Loucy (cell line): Measurements from ENCODE around the gene HSD17B12.

Source experiments
- H2AFZ ChIP-seq: fragments of 200-600 bp; sonication (generic); 2 replicates; pipeline ENCODE4 v1.6.0; 2016; ENCODE audit warnings: antibody characterized with exemption, mild to moderate bottlenecking, low read length, moderate library complexity
- H3F3A ChIP-seq: fragments of 200-600 bp; 2 replicates; pipeline ENCODE4 v1.6.0; 2016; ENCODE audit warnings: antibody characterized with exemption, low read depth, mild to moderate bottlenecking
- H3K27me3 ChIP-seq: fragments of 200-600 bp; sonication (generic); 2 replicates; pipeline ENCODE4 v1.6.1; 2014; ENCODE audit warnings: low read length, mild to moderate bottlenecking; ENCODE audit not compliant: insufficient read depth, poor library complexity, severe bottlenecking
- H3K36me3 ChIP-seq: fragments of 200-600 bp; sonication (generic); 2 replicates; pipeline ENCODE4 v1.6.1; 2016; ENCODE audit warnings: low read length; ENCODE audit not compliant: insufficient read depth
- H3K4me1 ChIP-seq: fragments of 200-600 bp; sonication (generic); 2 replicates; pipeline ENCODE4 v1.5.1; 2014; ENCODE audit warnings: low read length, mild to moderate bottlenecking; ENCODE audit not compliant: insufficient read depth, poor library complexity, severe bottlenecking
- H3K4me2 ChIP-seq: fragments of 200-600 bp; sonication (generic); 2 replicates; pipeline ENCODE4 v1.6.0; 2014; ENCODE audit warnings: antibody characterized with exemption, low read length, low read depth, mild to moderate bottlenecking; ENCODE audit not compliant: poor library complexity, severe bottlenecking
- H3K4me3 ChIP-seq: fragments of 200-600 bp; sonication (generic); 2 replicates; pipeline ENCODE4 v1.5.1; 2014; ENCODE audit warnings: low read length, mild to moderate bottlenecking, mixed read lengths; ENCODE audit not compliant: poor library complexity, severe bottlenecking
- H3K79me2 ChIP-seq: fragments of 200-600 bp; sonication (generic); 2 replicates; pipeline ENCODE4 v1.6.1; 2014; ENCODE audit warnings: low read length; ENCODE audit not compliant: insufficient read depth
- H3K9ac ChIP-seq: fragments of 200-600 bp; sonication (generic); 2 replicates; pipeline ENCODE4 v1.6.0; 2014; ENCODE audit warnings: mild to moderate bottlenecking, low read depth, low read length, moderate library complexity; ENCODE audit not compliant: poor library complexity, severe bottlenecking
- H3K9me2 ChIP-seq: fragments of 200-600 bp; sonication (generic); replicated peaks from 2 replicates; pipeline ENCODE4 v1.6.1; 2016; ENCODE audit warnings: low read depth, low read length, mixed read lengths
- H3K9me3 ChIP-seq: fragments of 200-600 bp; sonication (generic); 2 replicates; pipeline ENCODE4 v1.6.1; 2014; ENCODE audit warnings: mild to moderate bottlenecking, antibody characterized with exemption, low read length, low read depth; ENCODE audit not compliant: insufficient read depth
- H4K20me1 ChIP-seq: fragments of 200-600 bp; sonication (generic); 2 replicates; pipeline ENCODE4 v1.6.0; 2014; ENCODE audit warnings: antibody characterized with exemption, low read length, mild to moderate bottlenecking; ENCODE audit not compliant: insufficient read depth, poor library complexity, severe bottlenecking
- EZH2phosphoT487 ChIP-seq: fragments of 200-600 bp; IDR thresholded peaks from 2 replicates; pipeline ENCODE4 v1.6.1; 2018; ENCODE audit warnings: antibody characterized with exemption, mild to moderate bottlenecking, moderate library complexity, borderline replicate concordance
- TF ChIP-seq, protein P1 (sequence below): fragments of 200-600 bp; sonication (generic); conservative IDR thresholded peaks from 2 replicates; pipeline ENCODE4 v1.5.1; 2014; ENCODE audit warnings: mild to moderate bottlenecking, antibody characterized with exemption, low read length

HSD17B12 gene

DNA sequence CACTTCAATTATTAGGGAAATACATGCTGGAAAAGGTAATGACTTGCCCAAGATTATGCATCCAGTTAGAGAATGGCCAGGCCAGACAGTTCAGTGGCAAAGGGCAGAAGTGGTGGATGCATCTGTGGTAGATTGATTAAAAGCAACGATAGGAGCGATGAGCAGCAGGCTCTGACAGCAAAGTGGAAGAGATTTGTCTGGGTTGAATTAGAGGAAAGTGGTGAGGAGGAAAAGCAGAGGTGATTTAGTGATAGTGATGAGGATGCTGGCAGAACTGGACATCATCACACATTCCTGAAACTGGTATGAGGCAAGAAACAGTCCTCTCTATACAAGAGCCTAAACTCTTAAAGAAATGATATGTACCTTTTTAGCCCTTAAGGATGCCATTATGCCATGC is 12.5 kb downstream of the HSD17B12 start:
- peaks cover 5% of the 10 kb centered on the region for H4K20me1 ChIP-seq
- H3K4me3 ChIP-seq: no peak overlapping the region
- H3F3A ChIP-seq: peaks cover under 1% of the 10 kb centered on the region; the same call in 1 of the 2 replicates
- no peak overlapping the region for H3K9ac ChIP-seq
- H3K36me3 ChIP-seq: no peaks in the 10 kb centered on the region
- peaks cover 13% of the 10 kb centered on the region; the same call in 1 of the 2 replicates for H3K79me2 ChIP-seq
- H3K4me2 ChIP-seq: peak overlapping the region; percentile 33
- H3K9me2 ChIP-seq: no peaks in the 10 kb centered on the region
- no peaks in the 10 kb centered on the region for H3K9me3 ChIP-seq
- peaks cover 46% of the 10 kb centered on the region for H3K4me1 ChIP-seq
- no peaks in the 10 kb centered on the region for H3K27me3 ChIP-seq
- TF ChIP-seq EZH2phosphoT487: no peak
- TF ChIP-seq, protein P1, sequence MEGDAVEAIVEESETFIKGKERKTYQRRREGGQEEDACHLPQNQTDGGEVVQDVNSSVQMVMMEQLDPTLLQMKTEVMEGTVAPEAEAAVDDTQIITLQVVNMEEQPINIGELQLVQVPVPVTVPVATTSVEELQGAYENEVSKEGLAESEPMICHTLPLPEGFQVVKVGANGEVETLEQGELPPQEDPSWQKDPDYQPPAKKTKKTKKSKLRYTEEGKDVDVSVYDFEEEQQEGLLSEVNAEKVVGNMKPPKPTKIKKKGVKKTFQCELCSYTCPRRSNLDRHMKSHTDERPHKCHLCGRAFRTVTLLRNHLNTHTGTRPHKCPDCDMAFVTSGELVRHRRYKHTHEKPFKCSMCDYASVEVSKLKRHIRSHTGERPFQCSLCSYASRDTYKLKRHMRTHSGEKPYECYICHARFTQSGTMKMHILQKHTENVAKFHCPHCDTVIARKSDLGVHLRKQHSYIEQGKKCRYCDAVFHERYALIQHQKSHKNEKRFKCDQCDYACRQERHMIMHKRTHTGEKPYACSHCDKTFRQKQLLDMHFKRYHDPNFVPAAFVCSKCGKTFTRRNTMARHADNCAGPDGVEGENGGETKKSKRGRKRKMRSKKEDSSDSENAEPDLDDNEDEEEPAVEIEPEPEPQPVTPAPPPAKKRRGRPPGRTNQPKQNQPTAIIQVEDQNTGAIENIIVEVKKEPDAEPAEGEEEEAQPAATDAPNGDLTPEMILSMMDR: no peak
- no peak overlapping the region for H2AFZ ChIP-seq

- Histone ChIP-seq H3K27me3 (no peaks in the 10 kb centered on the region), H3K36me3 (no peaks in the 10 kb centered on the region), H3K9me2 (no peaks in the 10 kb centered on the region), H3K4me2 (peak overlapping the region; percentile 33), H4K20me1 (peaks cover 12% of the 10 kb centered on the region), H3K9ac (no peak overlapping the region), H3F3A (peaks cover 3% of the 10 kb centered on the region; the same call in 1 of the 2 replicates), H3K79me2 (peaks cover 13% of the 10 kb centered on the region; the same call in 1 of the 2 replicates), H2AFZ (no peak overlapping the region), H3K4me3 (no peak overlapping the region), H3K4me1 (peaks cover 40% of the 10 kb centered on the region), H3K9me3 (no peaks in the 10 kb centered on the region)
- no peak for TF ChIP-seq EZH2phosphoT487
- TF ChIP-seq, protein P1: no peak
These were observed 13.2 kb downstream of the HSD17B12 start for GRCh38 chr11:43693731-43694130.

DNA sequence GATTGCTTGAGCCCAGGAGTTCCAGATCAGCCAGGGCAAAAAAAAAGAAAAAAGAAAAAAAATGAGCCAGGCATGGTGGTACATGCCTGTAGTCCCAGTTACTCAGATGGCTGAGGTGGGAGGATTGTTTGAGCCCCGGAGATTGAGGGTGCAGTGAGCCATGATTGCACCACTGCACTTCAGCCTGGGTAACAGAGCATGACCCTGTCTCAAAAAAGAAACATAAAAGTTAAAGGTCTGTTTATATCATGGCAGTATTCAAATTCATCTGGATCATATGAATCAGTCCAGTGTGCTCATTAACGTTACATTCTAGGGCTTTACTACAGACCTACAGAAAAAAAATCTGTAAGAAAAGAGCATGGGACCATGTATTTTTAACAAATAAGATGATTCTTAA is 13.9 kb downstream of the HSD17B12 start:
- peaks cover 13% of the 10 kb centered on the region; the same call in 1 of the 2 replicates for H3K79me2 ChIP-seq
- no peak overlapping the region for H3K4me3 ChIP-seq
- peak overlapping the region; percentile 33 for H3K4me2 ChIP-seq
- H3K9me2 ChIP-seq: no peaks in the 10 kb centered on the region
- H3K9me3 ChIP-seq: no peaks in the 10 kb centered on the region
- H3K4me1 ChIP-seq: peaks cover 36% of the 10 kb centered on the region
- no peaks in the 10 kb centered on the region for H3K27me3 ChIP-seq
- no peaks in the 10 kb centered on the region for H3K36me3 ChIP-seq
- TF ChIP-seq EZH2phosphoT487: no peak
- TF ChIP-seq, protein P1: no peak
- peaks cover 3% of the 10 kb centered on the region; the same call in 1 of the 2 replicates for H3F3A ChIP-seq
- peaks cover 13% of the 10 kb centered on the region for H4K20me1 ChIP-seq
- H2AFZ ChIP-seq: no peak overlapping the region
- no peak overlapping the region for H3K9ac ChIP-seq
